CD14-positive monocyte (primary cell): ENCODE data around the gene FLT1. TPM values are rescaled to one million over a fixed set of nuclear protein-coding genes. Genes with fewer than 3 reads are reported as not detected.

Experiments
- DNase-seq, 3 donors: peaks; one replicate each; pipeline ENCODE4 v3.0.0-alpha.2; 2011 to 2022
- H2AFZ ChIP-seq: 2 replicates; pipeline ENCODE4 v1.6.0; 2012; ENCODE audit warnings: mild to moderate bottlenecking, low read depth, low read length, inconsistent platforms; ENCODE audit not compliant: insufficient read depth, poor library complexity, severe bottlenecking
- H3K27ac ChIP-seq, 2 donors: 1 replicate in 1 of 2; 2 replicates in 1 of 2; pipeline ENCODE4 v1.5.1; 2012 to 2013; ENCODE audit warnings: low read length in 2 of 2, control low read depth in 1 of 2, inconsistent platforms in 1 of 2, low read depth in 1 of 2, mild to moderate bottlenecking in 1 of 2
- H3K27me3 ChIP-seq, 2 donors: one replicate each; pipeline versions ENCODE4 v1.6.0 to v1.6.1; 2011 to 2013; ENCODE audit warnings: low read length in 2 of 2; ENCODE audit not compliant: control insufficient read depth in 2 of 2, insufficient read depth in 2 of 2
- H3K36me3 ChIP-seq, 2 donors: replicated peaks in 1 of 2; 1 replicate in 1 of 2; 2 replicates in 1 of 2; pipeline versions ENCODE4 v1.5.1 to v1.6.1; 2012 to 2013; ENCODE audit warnings: low read length in 2 of 2, control low read depth in 1 of 2, inconsistent platforms in 1 of 2, mild to moderate bottlenecking in 1 of 2; ENCODE audit not compliant: insufficient read depth in 2 of 2, control insufficient read depth in 1 of 2
- H3K4me1 ChIP-seq, 2 donors: 1 replicate in 1 of 2; 2 replicates in 1 of 2; pipeline versions ENCODE4 v1.5.1 to v1.6.1; 2012 to 2013; ENCODE audit warnings: low read length in 2 of 2, control low read depth in 1 of 2, inconsistent platforms in 1 of 2, mild to moderate bottlenecking in 1 of 2, moderate library complexity in 1 of 2; ENCODE audit not compliant: insufficient read depth in 2 of 2, control insufficient read depth in 1 of 2
- H3K4me2 ChIP-seq: replicated peaks from 2 replicates; pipeline ENCODE3; 2012; ENCODE audit warnings: low read length, moderate library complexity, mild to moderate bottlenecking; ENCODE audit not compliant: poor library complexity, severe bottlenecking; ENCODE audit errors: extremely low read depth
- H3K4me3 ChIP-seq, 3 experiments: fragments of 200-600 bp in 1 of 3; sonication (generic) in 1 of 3; replicated peaks in 1 of 3; 1 replicate in 2 of 3; 2 replicates in 1 of 3; pipeline ENCODE4 v1.5.1; 2011 to 2013; ENCODE audit warnings: low read length in 3 of 3, mild to moderate bottlenecking in 3 of 3, control low read depth in 2 of 3, low read depth in 2 of 3, inconsistent platforms in 1 of 3, moderate library complexity in 1 of 3
- H3K79me2 ChIP-seq: 2 replicates; pipeline ENCODE4 v1.6.0; 2012; ENCODE audit warnings: mild to moderate bottlenecking, control low read depth, inconsistent platforms, low read length, moderate library complexity; ENCODE audit not compliant: insufficient read depth
- H3K9ac ChIP-seq: 2 replicates; pipeline ENCODE4 v1.6.0; 2017; ENCODE audit warnings: low read length, mild to moderate bottlenecking; ENCODE audit not compliant: insufficient read depth, poor library complexity, severe bottlenecking
- H3K9me3 ChIP-seq, 2 donors: replicated peaks in 1 of 2; 1 replicate in 1 of 2; 2 replicates in 1 of 2; pipeline versions ENCODE4 v1.5.1 to v1.6.1; 2012 to 2013; ENCODE audit warnings: low read length in 2 of 2, control low read depth in 1 of 2; ENCODE audit not compliant: control insufficient read depth in 1 of 2, insufficient read depth in 1 of 2
- H4K20me1 ChIP-seq: 2 replicates; pipeline ENCODE4 v1.6.0; 2012; ENCODE audit warnings: mild to moderate bottlenecking, low read length, control low read depth, moderate library complexity; ENCODE audit not compliant: insufficient read depth
- H3K27ac Mint-ChIP-seq, 7 donors: one replicate each; pipeline ENCODE4 v1.8.0; 2020; ENCODE audit warnings: mild to moderate bottlenecking in 7 of 7, mixed read lengths in 7 of 7, moderate library complexity in 6 of 7, inconsistent platforms in 2 of 7
- H3K27me3 Mint-ChIP-seq, 3 donors: one replicate each; pipeline ENCODE4 v1.8.0; 2021 to 2022; ENCODE audit warnings: low read depth in 3 of 3, mild to moderate bottlenecking in 3 of 3, mixed read lengths in 3 of 3, moderate library complexity in 3 of 3, inconsistent platforms in 1 of 3
- H3K36me3 Mint-ChIP-seq, 2 donors: one replicate each; pipeline ENCODE4 v1.8.0; 2020; ENCODE audit warnings: mixed read lengths in 2 of 2, inconsistent platforms in 1 of 2, mild to moderate bottlenecking in 1 of 2
- H3K4me1 Mint-ChIP-seq: one replicate; pipeline ENCODE4 v1.8.0; 2020; ENCODE audit warnings: mild to moderate bottlenecking, mixed read lengths
- H3K4me3 Mint-ChIP-seq, 2 donors: one replicate each; pipeline ENCODE4 v1.8.0; 2020; ENCODE audit warnings: mild to moderate bottlenecking in 2 of 2, mixed read lengths in 2 of 2, moderate library complexity in 1 of 2
- H3K9me3 Mint-ChIP-seq, 7 donors: one replicate each; pipeline ENCODE4 v1.8.0; 2020 to 2022; ENCODE audit warnings: mixed read lengths in 7 of 7, mild to moderate bottlenecking in 6 of 7, moderate library complexity in 6 of 7, inconsistent platforms in 2 of 7
- CTCF ChIP-seq: fragments of 200-600 bp; IDR thresholded peaks from one replicate; pipeline ENCODE4 v1.8.0; 2022; ENCODE audit warnings: antibody characterized with exemption, mild to moderate bottlenecking
- WGBS: methylation state at CpG from one replicate; pipeline ENCODE4 v1.1.5; 2013; ENCODE audit warnings: missing lambda C conversion rate; ENCODE audit not compliant: insufficient coverage; 5-methylcytosine and 5-hydroxymethylcytosine counted together
- intact Hi-C, 2 donors: fragments of 100-400 bp; cut with micrococcal nuclease; formaldehyde crosslinking; loops; one replicate each; pipeline versions ENCODE4 v1.15.0 to v1.15.1; 2023
- polyA plus RNA-seq, 3 donors: library from polyadenylated mRNA; depleted of rRNA in 1 of 3; unstranded in 2 of 3; stranded (reverse) in 1 of 3; fragments of 300-500 nt in 2 of 3; fragments of >200 nt in 1 of 3; fragmentation: Illumina TruSeq in 2 of 3; gene quantifications; 1 replicate in 2 of 3; 2 replicates in 1 of 3; pipeline ENCODE4 v1.2.3, GENCODE V29; 2012 to 2021

Gene FLT1
- polyA plus RNA-seq, 3 donors = 0.28 TPM; not detected in 2

- Histone ChIP-seq H2AFZ (no peak overlapping the region), H3K4me1 (no peaks in the 10 kb centered on the region), H3K4me3 (no peak overlapping the region), H3K9ac (no peak overlapping the region), H3K27me3 (peaks cover 2 to 7% of the 10 kb centered on the region in 2 donors), H3K27ac (no peak overlapping the region), H3K9me3 (peaks cover 5 to 9% of the 10 kb centered on the region in 2 donors), H3K79me2 (no peaks in the 10 kb centered on the region), H3K4me2 (no peak overlapping the region), H4K20me1 (no peaks in the 10 kb centered on the region), H3K36me3 (no peaks in the 10 kb centered on the region)
- Mint-ChIP-seq H3K4me1 (no peaks in the 10 kb centered on the region), H3K27me3 (peaks cover 6 to 17% (median 15%) of the 10 kb centered on the region in 3 donors), H3K4me3 (peak overlapping the region in 1 of 2 donors; percentile 16), H3K27ac (peak overlapping the region in 1 of 7 donors; percentile 20), H3K36me3 (no peaks in the 10 kb centered on the region), H3K9me3 (peaks cover 2 to 20% (median 10%) of the 10 kb centered on the region in 7 donors)
- TF ChIP-seq CTCF = no peak
- no peak for DNase-seq
- intact Hi-C loops = no loop called here
- WGBS = 100% methylated on average over 1 of the region's 8 CpGs
Observed at GRCh38 chr13:28449826-28450773, 44.8 kb downstream of the FLT1 start.

GRCh38 chr13:28448651-28449358 is 46.1 kb downstream of the FLT1 start:
- H3K4me1 Mint-ChIP-seq = no peaks in the 10 kb centered on the region
- WGBS = 100% methylated on average over 2 of the region's 4 CpGs
- Histone ChIP-seq H3K9ac (no peak overlapping the region), H3K27me3 (peaks cover 0 to 6% of the 10 kb centered on the region in 2 donors), H2AFZ (no peak overlapping the region), H4K20me1 (no peaks in the 10 kb centered on the region), H3K27ac (no peak overlapping the region), H3K4me3 (no peak overlapping the region), H3K36me3 (no peaks in the 10 kb centered on the region), H3K4me2 (no peak overlapping the region), H3K9me3 (peaks cover 9 to 14% of the 10 kb centered on the region in 2 donors), H3K4me1 (no peaks in the 10 kb centered on the region), H3K79me2 (no peaks in the 10 kb centered on the region)
- intact Hi-C loops = no loop called here
- H3K36me3 Mint-ChIP-seq = no peaks in the 10 kb centered on the region
- no peak overlapping the region for H3K27ac Mint-ChIP-seq
- peaks cover 5 to 26% (median 15%) of the 10 kb centered on the region in 7 donors for H3K9me3 Mint-ChIP-seq
- peaks cover 6 to 13% (median 13%) of the 10 kb centered on the region in 3 donors for H3K27me3 Mint-ChIP-seq
- H3K4me3 Mint-ChIP-seq = no peak overlapping the region
- TF ChIP-seq CTCF = no peak
- DNase-seq = no peak
